Measurements from ENCODE around the gene AMH.

The AMH gene

GRCh38 chr19:2245273-2245672, 3.9 kb upstream of the AMH start:
- peaks cover 91 to 100% (median 100%) of the 10 kb centered on the region in 11 experiments for H4K20me1 ChIP-seq
- peak overlapping the region in 3 of 11 experiments; percentile 24 to 33 (median 31); a peak in 3 of 22 replicates for H3K9ac ChIP-seq
- H3K36me3 ChIP-seq: peaks cover 81 to 99% (median 94%) of the 10 kb centered on the region in 11 experiments
- TF ChIP-seq Cebpa-rat (IDR thresholded peaks at IDR 0.05): no peak
- H3K4me2 ChIP-seq: no peak overlapping the region
- 0 out of 22 replicates have a peak overlapping the region, but pooled peaks of 1 of the 11 experiments have one; percentile 14 for H3K27ac ChIP-seq
- peaks cover 16 to 21% (median 19%) of the 10 kb centered on the region in 11 experiments for H3K27me3 ChIP-seq
- peaks cover 13 to 44% (median 32%) of the 10 kb centered on the region in 10 experiments for H3K4me1 ChIP-seq
- no peaks in the 10 kb centered on the region for H3K9me3 ChIP-seq (replicated peaks in 1 of 11)
- H3K4me3 ChIP-seq: no peak overlapping the region

GRCh38 chr19:2246014-2246620, 3.0 kb upstream of the AMH start:
- Histone ChIP-seq H3K36me3 (peaks cover 81 to 99% (median 89%) of the 10 kb centered on the region in 11 experiments), H3K9ac (no peak overlapping the region)

GRCh38 chr19:2246801-2247361, 2.2 kb upstream of the AMH start:
- Histone ChIP-seq H3K36me3 (peaks cover 74 to 99% (median 82%) of the 10 kb centered on the region in 11 experiments), H3K4me3 (no peak overlapping the region), H3K9me3 (replicated peaks in 1 of 11) (peaks cover 0 to 12% (median 7%) of the 10 kb centered on the region in 11 experiments; a peak in 8 of 22 replicates), H3K27me3 (peaks cover 32 to 37% (median 35%) of the 10 kb centered on the region in 11 experiments), H3K9ac (no peak overlapping the region), H3K4me1 (peaks cover 7 to 36% (median 25%) of the 10 kb centered on the region in 10 experiments; a peak in 19 of 20 replicates), H3K27ac (no peak overlapping the region), H4K20me1 (peaks cover 75 to 100% (median 100%) of the 10 kb centered on the region in 11 experiments), H3K4me2 (no peak overlapping the region)
- TF ChIP-seq Cebpa-rat (IDR thresholded peaks at IDR 0.05): no peak

More at GRCh38 chr19:2246014-2246620, 3.0 kb upstream of the AMH start:
- H3K4me1 ChIP-seq: peaks cover 5 to 36% (median 25%) of the 10 kb centered on the region in 10 experiments
- no peak overlapping the region for H3K4me2 ChIP-seq
- H3K27me3 ChIP-seq: peaks cover 24 to 29% (median 27%) of the 10 kb centered on the region in 11 experiments
- H3K27ac ChIP-seq: no peak overlapping the region
- peaks cover 0 to 5% (median under 1%) of the 10 kb centered on the region in 11 experiments; a peak in 8 of 22 replicates for H3K9me3 ChIP-seq (replicated peaks in 1 of 11)
- no peak for TF ChIP-seq Cebpa-rat (IDR thresholded peaks at IDR 0.05)
- H4K20me1 ChIP-seq: peaks cover 82 to 100% (median 100%) of the 10 kb centered on the region in 11 experiments
- no peak overlapping the region for H3K4me3 ChIP-seq

GRCh38 chr19:2247433-2248101, 1.6 kb upstream of the AMH start:
- no peak for TF ChIP-seq Cebpa-rat (IDR thresholded peaks at IDR 0.05)
- Histone ChIP-seq H3K4me3 (no peak overlapping the region), H3K9me3 (replicated peaks in 1 of 11) (peaks cover 0 to 13% (median 7%) of the 10 kb centered on the region in 11 experiments; a peak in 8 of 22 replicates), H3K27me3 (peaks cover 39 to 44% (median 42%) of the 10 kb centered on the region in 11 experiments), H3K9ac (no peak overlapping the region), H3K36me3 (peaks cover 67 to 92% (median 75%) of the 10 kb centered on the region in 11 experiments), H3K27ac (no peak overlapping the region), H3K4me2 (no peak overlapping the region), H3K4me1 (peaks cover 11 to 36% (median 25%) of the 10 kb centered on the region in 10 experiments), H4K20me1 (peaks cover 68 to 100% (median 100%) of the 10 kb centered on the region in 11 experiments)

GRCh38 chr19:2248136-2249009, 750 bp upstream of the AMH start:
- Histone ChIP-seq H3K4me1 (peaks cover 19 to 38% (median 25%) of the 10 kb centered on the region in 10 experiments), H4K20me1 (peaks cover 62 to 100% (median 100%) of the 10 kb centered on the region in 11 experiments), H3K27me3 (peaks cover 47 to 52% (median 50%) of the 10 kb centered on the region in 11 experiments), H3K4me2 (no peak overlapping the region), H3K27ac (no peak overlapping the region), H3K9me3 (replicated peaks in 1 of 11) (peaks cover 0 to 13% (median 7%) of the 10 kb centered on the region in 11 experiments; a peak in 8 of 22 replicates), H3K9ac (no peak overlapping the region), H3K36me3 (peaks cover 60 to 84% (median 67%) of the 10 kb centered on the region in 11 experiments), H3K4me3 (no peak overlapping the region)
- no peak for TF ChIP-seq Cebpa-rat (IDR thresholded peaks at IDR 0.05)

GRCh38 chr19:2249880-2250765, 1.0 kb downstream of the AMH start:
- Histone ChIP-seq H3K36me3 (peaks cover 42 to 66% (median 49%) of the 10 kb centered on the region in 11 experiments), H3K4me2 (no peak overlapping the region), H3K27me3 (peaks cover 59 to 66% (median 63%) of the 10 kb centered on the region in 11 experiments), H3K9ac (no peak overlapping the region), H4K20me1 (peaks cover 45 to 93% (median 91%) of the 10 kb centered on the region in 11 experiments), H3K9me3 (replicated peaks in 1 of 11) (peaks cover 0 to 13% (median 7%) of the 10 kb centered on the region in 11 experiments; a peak in 8 of 22 replicates), H3K27ac (no peak overlapping the region), H3K4me1 (peaks cover 25 to 41% (median 35%) of the 10 kb centered on the region in 10 experiments), H3K4me3 (no peak overlapping the region)
- no peak for TF ChIP-seq Cebpa-rat (IDR thresholded peaks at IDR 0.05)

- Histone ChIP-seq H3K9ac (no peak overlapping the region), H4K20me1 (peaks cover 39 to 87% (median 85%) of the 10 kb centered on the region in 11 experiments), H3K4me2 (no peak overlapping the region), H3K27ac (no peak overlapping the region), H3K4me3 (no peak overlapping the region), H3K4me1 (peaks cover 32 to 47% (median 42%) of the 10 kb centered on the region in 10 experiments), H3K27me3 (peaks cover 59 to 66% (median 63%) of the 10 kb centered on the region in 11 experiments), H3K9me3 (replicated peaks in 1 of 11) (peaks cover 0 to 13% (median 7%) of the 10 kb centered on the region in 11 experiments; a peak in 8 of 22 replicates), H3K36me3 (peaks cover 36 to 60% (median 43%) of the 10 kb centered on the region in 11 experiments)
- no peak for TF ChIP-seq Cebpa-rat (IDR thresholded peaks at IDR 0.05)
Observed at GRCh38 chr19:2250766-2251105, 1.6 kb downstream of the AMH start.

Data from BLaER1 treated with 17β-estradiol and CSF1 and Interleukin-3, amounts not matched to agents 10 nM and 100 nM (cell line).